ENCODE data around the gene STOM.

- TF ChIP-seq POLR2A (IDR thresholded peaks at IDR 0.05; ENCODE audit: low read depth, low read length) (no peak), TCF7 (IDR thresholded peaks at IDR 0.05; ENCODE audit: borderline replicate concordance) (no peak), CTCF (IDR thresholded peaks at IDR 0.05 in 2 of 3, conservative IDR thresholded peaks at IDR 0.05 in 1 of 3; ENCODE audit: control insufficient read depth in 2 of 3, extremely low read depth in 1 of 3, insufficient read depth in 1 of 3, low read depth in 3 of 3, low read length in 3 of 3) (no peak), SREBF2 (IDR thresholded peaks at IDR 0.05; ENCODE audit: low read length) (no peak), ATF3 (IDR thresholded peaks at IDR 0.05; ENCODE audit: borderline replicate concordance, extremely low read depth, low read depth, low read length) (no peak), EZH2 (IDR thresholded peaks at IDR 0.05; ENCODE audit: borderline replicate concordance, control insufficient read depth, low read depth, low read length) (no peak), FOS (IDR thresholded peaks at IDR 0.05; ENCODE audit: borderline replicate concordance, extremely low read depth, insufficient read length) (no peak), EP300 (IDR thresholded peaks at IDR 0.05; ENCODE audit: borderline replicate concordance in 1 of 2, control insufficient read depth in 1 of 2, low read depth in 2 of 2, low read length in 2 of 2) (no peak), NRF1 (conservative IDR thresholded peaks at IDR 0.05; ENCODE audit: low read depth, low read length) (no peak)
These were observed 50.7 kb downstream of the STOM start for GRCh38 chr9:121319383-121319780.

All from GM12878 (cell line).